T-cell (primary cell): ENCODE results near the gene LILRB5. TPM values are rescaled to one million over a fixed set of nuclear protein-coding genes. Genes with fewer than 3 reads are reported as not detected.
"Not testable (repeated sequence)": the region's sequence is repeated elsewhere in the genome, so short reads cannot be mapped to it uniquely, and the experiment has no call there.

Experiments used
- ATAC-seq, 4 experiments: fragments of 200-7000 bp in 3 of 4; fragments of 150-1000 bp in 1 of 4; cut with Tn5 transposase; replicated peaks in 1 of 4; 1 replicate in 3 of 4; 2 replicates in 1 of 4; pipeline ENCODE4 v1.10.0; 2021; ENCODE audit warnings: moderate library complexity in 3 of 4, mild to moderate bottlenecking in 2 of 4, moderate number of reproducible peaks in 1 of 4
- CTCF ChIA-PET, 2 donors: fragments of 300-600 bp; sonication (Branson Sonifier 250); formaldehyde crosslinking; loops; one replicate each; lab custom pipeline; 2022; ENCODE audit warnings: antibody characterized with exemption in 2 of 2; lab: Charles Lee
- POLR2A ChIA-PET, 2 donors: fragments of 300-600 bp; sonication (Branson Sonifier 250); formaldehyde crosslinking; loops; one replicate each; lab custom pipeline; 2022; ENCODE audit warnings: antibody characterized with exemption in 2 of 2; lab: Charles Lee
- DNase-seq, 35 experiments: peaks; one replicate each; pipeline versions ENCODE4 v3.0.0 to v3.0.0-alpha.2; 2013 to 2023
- H3K27ac ChIP-seq: one replicate; pipeline ENCODE4 v1.5.1; 2013; ENCODE audit warnings: low read length
- H3K27me3 ChIP-seq, 2 experiments: replicated peaks in 1 of 2; 1 replicate in 1 of 2; 2 replicates in 1 of 2; pipeline versions ENCODE4 v1.6.1 to v1.7.0; 2013; ENCODE audit warnings: low read length in 1 of 2, mixed read lengths in 1 of 2; ENCODE audit not compliant: control insufficient read depth in 2 of 2, insufficient read depth in 2 of 2; ENCODE audit errors: extremely low read depth in 1 of 2
- H3K36me3 ChIP-seq, 2 donors: 1 replicate in 1 of 2; 2 replicates in 1 of 2; pipeline versions ENCODE4 v1.6.1 to v1.7.0; 2013; ENCODE audit warnings: low read length in 1 of 2; ENCODE audit not compliant: control insufficient read depth in 2 of 2, insufficient read depth in 1 of 2; ENCODE audit errors: extremely low read depth in 1 of 2
- H3K4me1 ChIP-seq, 2 experiments: 1 replicate in 1 of 2; 2 replicates in 1 of 2; pipeline versions ENCODE4 v1.6.1 to v1.7.0; 2013; ENCODE audit warnings: low read length in 2 of 2, mixed read lengths in 1 of 2; ENCODE audit not compliant: insufficient read depth in 2 of 2, control insufficient read depth in 1 of 2; ENCODE audit errors: extremely low read depth in 1 of 2
- H3K4me3 ChIP-seq, 2 donors: 1 replicate in 1 of 2; 2 replicates in 1 of 2; pipeline versions ENCODE4 v1.5.1 to v1.7.0; 2013; ENCODE audit warnings: mild to moderate bottlenecking in 2 of 2, low read length in 1 of 2, moderate library complexity in 1 of 2; ENCODE audit not compliant: control insufficient read depth in 1 of 2; ENCODE audit errors: extremely low read depth in 1 of 2
- H3K9me3 ChIP-seq: 2 replicates; pipeline ENCODE4 v1.7.0; 2013
- H3K27ac Mint-ChIP-seq, 2 donors: one replicate each; pipeline ENCODE4 v1.8.0; 2020 to 2021; ENCODE audit warnings: mild to moderate bottlenecking in 2 of 2, mixed read lengths in 2 of 2
- H3K27me3 Mint-ChIP-seq, 2 donors: one replicate each; pipeline ENCODE4 v1.8.0; 2021 to 2022; ENCODE audit warnings: mixed read lengths in 2 of 2
- H3K36me3 Mint-ChIP-seq: one replicate; pipeline ENCODE4 v1.8.0; 2021; ENCODE audit warnings: mixed read lengths
- H3K4me1 Mint-ChIP-seq, 3 donors: one replicate each; pipeline ENCODE4 v1.8.0; 2020 to 2022; ENCODE audit warnings: mixed read lengths in 3 of 3, mild to moderate bottlenecking in 1 of 3
- H3K4me3 Mint-ChIP-seq, 3 donors: one replicate each; pipeline ENCODE4 v1.8.0; 2020 to 2022; ENCODE audit warnings: mild to moderate bottlenecking in 3 of 3, mixed read lengths in 3 of 3, moderate library complexity in 3 of 3
- H3K9me3 Mint-ChIP-seq, 3 donors: one replicate each; pipeline ENCODE4 v1.8.0; 2020 to 2022; ENCODE audit warnings: mixed read lengths in 3 of 3
- WGBS: methylation state at CpG from one replicate; pipeline ENCODE4 v1.1.5; 2013; ENCODE audit warnings: missing lambda C conversion rate; ENCODE audit not compliant: insufficient coverage; 5-methylcytosine and 5-hydroxymethylcytosine counted together
- total RNA-seq, 35 experiments: library from RNA in 6 of 35; stranded (reverse) in 6 of 35; fragments of 120-200 nt in 1 of 35; gene quantifications; one replicate each; pipeline versions ENCODE4 v1.2.1 to v1.2.4 and lab custom pipeline; 2013 to 2026

LILRB5 gene
- total RNA-seq, 5 donors from 2014 or later (not counting 1 experiment from before 2014, with no cell fraction given): 0.13 TPM; not detected in 4

DNA sequence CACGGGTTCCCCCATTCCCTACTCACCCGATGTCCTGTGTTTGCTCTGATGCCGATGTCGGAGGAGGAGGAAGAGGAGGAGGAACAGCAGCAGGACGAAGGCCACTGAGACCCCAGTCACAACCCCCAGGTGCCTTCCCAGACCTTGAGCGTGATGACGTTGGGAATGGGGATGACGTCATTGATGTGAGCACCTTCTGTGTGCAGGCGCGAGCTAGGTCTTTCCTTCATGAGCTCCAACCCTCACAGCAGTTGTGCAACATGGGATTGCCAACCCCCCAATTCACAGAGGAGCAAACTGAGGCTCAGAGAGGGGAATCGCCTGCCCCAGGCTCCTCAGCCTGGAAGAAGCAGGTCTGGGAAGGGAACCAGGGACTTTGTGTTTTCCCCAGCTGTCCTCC lies 4.2 kb downstream of the LILRB5 start:
- H3K36me3 ChIP-seq: no peaks in the 10 kb centered on the region
- POLR2A ChIA-PET: interaction anchor here in 1 of 2 donors (0.6 kb wide), 1 partner anchor 89 kb away, joined by 3 read pairs; no protein-coding TSS in a partner anchor
- no peak overlapping the region for H3K27ac ChIP-seq
- H3K27me3 ChIP-seq: peaks cover 0 to 49% of the 10 kb centered on the region in 2 experiments
- CTCF ChIA-PET: no interaction called here
- Mint-ChIP-seq H3K4me3 (no peak overlapping the region), H3K4me1 (peaks cover 7% of the 10 kb centered on the region in 3 donors), H3K36me3 (no peaks in the 10 kb centered on the region), H3K27ac (no peak overlapping the region), H3K27me3 (peaks cover 3 to 23% of the 10 kb centered on the region in 2 donors), H3K9me3 (no peaks in the 10 kb centered on the region)
- H3K4me1 ChIP-seq: peaks cover 0 to 6% of the 10 kb centered on the region in 2 experiments
- ATAC-seq: no peak
- 84% methylated on average over 4 of the region's 11 CpGs for WGBS
- no peaks in the 10 kb centered on the region for H3K9me3 ChIP-seq
- no peak for DNase-seq
- no peak overlapping the region for H3K4me3 ChIP-seq

GRCh38 chr19:54252243-54252642 lies 4.8 kb downstream of the LILRB5 start:
- Mint-ChIP-seq H3K27ac (no peak overlapping the region), H3K27me3 (peaks cover 3 to 19% of the 10 kb centered on the region in 2 donors), H3K4me3 (no peak overlapping the region), H3K9me3 (no peaks in the 10 kb centered on the region), H3K36me3 (no peaks in the 10 kb centered on the region), H3K4me1 (peaks cover 11 to 12% (median 11%) of the 10 kb centered on the region in 3 donors)
- Histone ChIP-seq H3K27me3 (peaks cover 0 to 46% of the 10 kb centered on the region in 2 experiments), H3K4me1 (peaks cover 0 to 12% of the 10 kb centered on the region in 2 experiments), H3K4me3 (no peak overlapping the region), H3K9me3 (no peaks in the 10 kb centered on the region), H3K36me3 (no peaks in the 10 kb centered on the region), H3K27ac (no peak overlapping the region)
- 84% methylated on average over 6 of the region's 9 CpGs for WGBS
- ChIA-PET CTCF (no interaction called here), POLR2A (no interaction called here)
- ATAC-seq (no peak), DNase-seq (no peak)

DNA sequence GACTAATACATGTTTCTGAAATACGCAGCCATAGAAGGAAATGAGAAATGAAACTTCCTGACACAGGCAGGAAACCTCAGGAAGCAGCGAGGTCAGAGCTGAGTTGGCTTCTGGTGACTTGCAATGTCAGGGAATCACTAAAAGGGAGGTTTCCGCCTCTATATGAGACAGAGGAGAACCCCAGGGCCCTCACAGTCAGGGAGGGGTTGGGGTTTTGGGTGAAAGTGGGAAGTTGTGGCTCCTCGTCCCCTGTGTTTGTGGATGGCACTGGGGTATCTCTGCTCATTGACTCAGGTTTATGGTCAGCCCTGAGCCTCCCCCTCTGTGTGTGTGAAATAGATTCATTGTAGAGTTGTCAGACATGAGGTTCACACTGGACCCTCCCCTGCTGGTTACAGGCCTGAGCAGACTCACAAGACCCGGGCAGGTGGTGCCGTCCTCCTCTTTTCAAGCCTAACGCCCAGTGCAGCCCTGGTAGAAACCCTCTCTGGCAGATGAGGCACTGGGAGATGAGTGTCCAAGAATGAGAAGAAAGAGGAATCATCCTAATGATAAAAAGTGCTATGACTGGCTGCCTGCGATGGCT lies 9.0 kb downstream of the LILRB5 start:
- ATAC-seq (peak; percentile 37 to 61 (median 54)), DNase-seq (peak in 3 of 35 experiments; percentile 10 to 48 (median 12))
- Histone ChIP-seq H3K27me3 (peaks cover 0 to 18% of the 10 kb centered on the region in 2 experiments), H3K36me3 (no peaks in the 10 kb centered on the region), H3K27ac (peak overlapping the region; percentile 41), H3K4me3 (no peak overlapping the region), H3K4me1 (peaks cover 0 to 14% of the 10 kb centered on the region in 2 experiments), H3K9me3 (no peaks in the 10 kb centered on the region)
- H3K27me3 Mint-ChIP-seq: peaks cover 3 to 24% of the 10 kb centered on the region in 2 donors
- 47% methylated on average over 6 of the region's 8 CpGs for WGBS
- H3K4me3 Mint-ChIP-seq: peak overlapping the region in 2 of 3 donors; percentile 4 to 52
- H3K4me1 Mint-ChIP-seq: peaks cover 11 to 14% (median 12%) of the 10 kb centered on the region in 3 donors
- CTCF ChIA-PET: no interaction called here
- no peaks in the 10 kb centered on the region for H3K9me3 Mint-ChIP-seq
- H3K27ac Mint-ChIP-seq: peak overlapping the region; percentile 70 to 81
- POLR2A ChIA-PET: no interaction called here
- H3K36me3 Mint-ChIP-seq: no peaks in the 10 kb centered on the region

DNA sequence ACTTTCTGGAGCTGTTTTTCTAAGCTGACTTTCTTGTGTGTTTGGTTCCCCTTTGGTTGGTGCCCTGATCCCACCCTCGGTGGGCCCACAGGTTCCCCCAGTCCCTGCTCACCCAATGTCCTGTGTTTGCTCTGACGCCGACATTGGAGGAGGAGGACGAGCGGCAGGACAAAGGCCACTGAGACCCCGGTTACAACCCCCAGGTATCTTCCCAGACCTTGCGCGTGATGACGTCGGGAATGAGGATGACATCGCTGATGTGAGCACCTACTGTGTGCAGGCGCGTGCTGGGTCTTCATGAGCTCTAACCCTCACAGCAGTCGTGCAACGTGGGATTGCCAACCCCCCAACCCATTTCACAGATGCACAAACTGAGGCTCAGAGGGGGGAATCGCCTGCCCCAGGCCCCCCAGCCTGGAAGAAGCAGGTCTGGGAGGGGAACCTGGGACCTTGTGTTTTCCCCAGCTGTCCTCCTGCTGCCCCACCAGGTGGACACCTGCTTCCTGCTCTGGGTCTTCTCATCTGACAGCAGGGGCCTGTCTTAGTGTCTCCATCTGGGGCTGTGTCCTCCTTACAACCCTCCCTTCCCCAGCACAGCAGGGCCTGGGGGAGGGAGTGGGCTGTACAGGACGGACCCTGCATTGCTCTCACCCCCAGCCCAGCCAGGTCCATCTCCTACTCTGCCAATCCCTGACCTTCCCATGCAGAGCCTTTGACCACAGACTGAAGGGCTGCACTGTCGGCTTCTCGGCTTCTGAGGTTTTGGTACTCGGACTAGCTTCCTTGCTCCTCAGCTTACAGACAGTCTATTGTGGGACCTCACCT lies 9.8 kb downstream of the LILRB5 start:
- ChIA-PET CTCF (no interaction called here), POLR2A (no interaction called here)
- no peak for DNase-seq
- Histone ChIP-seq H3K27me3 (peaks cover 0 to 21% of the 10 kb centered on the region in 2 experiments), H3K4me3 (no peak overlapping the region), H3K27ac (peak overlapping the region; percentile 41), H3K4me1 (peaks cover 0 to 14% of the 10 kb centered on the region in 2 experiments), H3K9me3 (no peaks in the 10 kb centered on the region), H3K36me3 (no peaks in the 10 kb centered on the region)
- peaks cover 0 to 23% of the 10 kb centered on the region in 2 donors for H3K27me3 Mint-ChIP-seq
- 80% methylated on average over 16 of the region's 20 CpGs for WGBS
- no peaks in the 10 kb centered on the region for H3K36me3 Mint-ChIP-seq
- peak overlapping the region; percentile 70 to 81 for H3K27ac Mint-ChIP-seq
- H3K4me3 Mint-ChIP-seq: peak overlapping the region in 2 of 3 donors; percentile 4 to 52
- peaks cover 11 to 16% (median 12%) of the 10 kb centered on the region in 3 donors for H3K4me1 Mint-ChIP-seq
- H3K9me3 Mint-ChIP-seq: no peaks in the 10 kb centered on the region
- ATAC-seq: peak in 2 of 4 experiments; percentile 10 to 30

DNA sequence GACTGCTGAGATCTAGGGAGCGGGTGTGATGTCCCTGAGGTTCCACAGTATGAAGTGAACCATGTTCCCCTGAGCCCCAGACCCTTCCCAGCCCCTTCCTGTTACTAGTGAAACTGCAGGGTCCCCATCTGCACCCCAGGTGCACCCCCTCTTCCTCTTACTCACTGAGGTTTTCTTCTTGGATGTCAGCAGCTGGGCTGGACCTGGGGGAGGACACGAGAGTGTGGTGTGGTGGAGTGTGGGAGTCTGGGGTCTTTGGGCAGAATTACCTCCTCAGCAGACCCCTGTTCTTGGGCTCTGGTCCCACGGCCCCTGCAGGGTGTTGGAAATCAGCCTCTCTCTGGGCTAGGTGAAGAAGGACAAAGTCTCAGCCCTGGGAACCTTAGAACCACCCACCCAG lies 11.1 kb downstream of the LILRB5 start:
- H3K36me3 Mint-ChIP-seq: no peaks in the 10 kb centered on the region
- H3K9me3 ChIP-seq: no peaks in the 10 kb centered on the region
- WGBS: no CpG with 5 or more reads among the region's 3 CpGs
- no peak for DNase-seq
- no peak overlapping the region for H3K4me3 Mint-ChIP-seq
- peaks cover 0 to 23% of the 10 kb centered on the region in 2 experiments for H3K27me3 ChIP-seq
- peaks cover 11 to 16% (median 12%) of the 10 kb centered on the region in 3 donors for H3K4me1 Mint-ChIP-seq
- no peak overlapping the region for H3K27ac Mint-ChIP-seq
- ChIA-PET CTCF (no interaction called here), POLR2A (no interaction called here)
- peaks cover 0 to 23% of the 10 kb centered on the region in 2 donors for H3K27me3 Mint-ChIP-seq
- H3K9me3 Mint-ChIP-seq: no peaks in the 10 kb centered on the region
- H3K4me1 ChIP-seq: peaks cover 0 to 14% of the 10 kb centered on the region in 2 experiments
- H3K4me3 ChIP-seq: no peak overlapping the region
- no peak overlapping the region for H3K27ac ChIP-seq
- no peaks in the 10 kb centered on the region for H3K36me3 ChIP-seq
- no peak for ATAC-seq

GRCh38 chr19:54243809-54244208 lies 13.3 kb downstream of the LILRB5 start:
- Mint-ChIP-seq H3K27me3 (peaks cover 6 to 28% of the 10 kb centered on the region in 2 donors), H3K4me1 (peaks cover 11 to 16% (median 12%) of the 10 kb centered on the region in 3 donors)
- H3K36me3 ChIP-seq, H3K4me3 Mint-ChIP-seq, H3K9me3 Mint-ChIP-seq, DNase-seq, H3K27ac Mint-ChIP-seq, CTCF ChIA-PET, H3K9me3 ChIP-seq, H3K4me3 ChIP-seq, H3K27ac ChIP-seq, ATAC-seq, H3K36me3 Mint-ChIP-seq, POLR2A ChIA-PET: not testable (repeated sequence)
- no CpG with 5 or more reads among the region's 8 CpGs for WGBS
- Histone ChIP-seq H3K4me1 (peaks cover 0 to 14% of the 10 kb centered on the region in 2 experiments), H3K27me3 (peaks cover 0 to 34% of the 10 kb centered on the region in 2 experiments)
